A673 (cell line): ENCODE data around the gene NECTIN4. TPM values are rescaled to one million over a fixed set of nuclear protein-coding genes. Genes with fewer than 3 reads are reported as not detected.

Source experiments
- BruUV-seq: library from RNA; stranded (reverse); fragments of 400-500 nt; replicated peaks from 2 replicates; lab custom pipeline; 2021; lab: Mats Ljungman, UMichigan
- CTCF ChIA-PET: fragments of 300-600 bp; sonication (Branson Sonifier 250); formaldehyde crosslinking; loops from one replicate; lab custom pipeline; 2022; ENCODE audit warnings: antibody characterized with exemption; lab: Charles Lee
- POLR2A ChIA-PET: fragments of 300-600 bp; sonication (Branson Sonifier 250); formaldehyde crosslinking; loops from one replicate; lab custom pipeline; 2022; ENCODE audit warnings: antibody characterized with exemption; ENCODE audit not compliant: low non-redundant PET; lab: Charles Lee
- DNase-seq: peaks from one replicate; pipeline ENCODE4 v3.0.0-alpha.2; 2015; ENCODE audit warnings: low spot score
- H3K27ac ChIP-seq: fragments of 200-600 bp; sonication (generic); 2 replicates; pipeline ENCODE4 v1.5.1; 2016; ENCODE audit warnings: mixed run types, low read depth, mild to moderate bottlenecking, mixed read lengths, antibody characterized with exemption, low read length; ENCODE audit not compliant: poor library complexity, severe bottlenecking
- H3K27me3 ChIP-seq: fragments of 200-600 bp; sonication (generic); replicated peaks from 2 replicates; pipeline ENCODE4 v1.6.1; 2017; ENCODE audit warnings: mixed run types, low read depth, mild to moderate bottlenecking, mixed read lengths, antibody characterized with exemption, low read length; ENCODE audit not compliant: insufficient read depth, poor library complexity
- H3K36me3 ChIP-seq: fragments of 200-600 bp; sonication (generic); 2 replicates; pipeline ENCODE4 v1.6.1; 2016; ENCODE audit warnings: mixed run types, mild to moderate bottlenecking, mixed read lengths, antibody characterized with exemption, low read length; ENCODE audit not compliant: insufficient read depth, poor library complexity, severe bottlenecking
- H3K4me1 ChIP-seq: fragments of 200-600 bp; sonication (generic); 2 replicates; pipeline ENCODE4 v1.6.1; 2017; ENCODE audit warnings: mixed run types, mild to moderate bottlenecking, mixed read lengths, antibody characterized with exemption, low read length; ENCODE audit not compliant: insufficient read depth, poor library complexity, severe bottlenecking
- H3K4me3 ChIP-seq: fragments of 200-600 bp; sonication (generic); 2 replicates; pipeline ENCODE4 v1.5.1; 2016; ENCODE audit warnings: low read depth, mixed run types, mild to moderate bottlenecking, mixed read lengths, low read length; ENCODE audit not compliant: poor library complexity, severe bottlenecking
- H3K9me3 ChIP-seq: fragments of 200-600 bp; sonication (generic); 2 replicates; pipeline ENCODE4 v1.6.1; 2016; ENCODE audit warnings: mixed run types, low read depth, mild to moderate bottlenecking, mixed read lengths, antibody characterized with exemption, low read length; ENCODE audit not compliant: poor library complexity, severe bottlenecking
- EZH2 ChIP-seq: fragments of 200-600 bp; sonication (generic); IDR thresholded peaks from 2 replicates; pipeline ENCODE4 v1.6.1; 2017; ENCODE audit warnings: borderline replicate concordance, low read depth, mild to moderate bottlenecking, mixed read lengths, antibody characterized with exemption, low read length; ENCODE audit not compliant: poor library complexity, severe bottlenecking
- intact Hi-C: fragments of 100-400 bp; cut with micrococcal nuclease; formaldehyde crosslinking; loops from one replicate; pipeline ENCODE4 v1.10.0; 2022; ENCODE audit not compliant: unreplicated experiment
- total RNA-seq: library from RNA; stranded (reverse); gene quantifications from 2 replicates; pipeline ENCODE4 v1.2.3, GENCODE V29; 2021
- TF ChIP-seq, protein P1 (sequence below): fragments of 300-800, 200-600 bp; sonication (generic); conservative IDR thresholded peaks from 2 replicates; pipeline ENCODE4 v1.5.1; 2017; ENCODE audit warnings: low read depth, mild to moderate bottlenecking, antibody characterized with exemption, low read length, moderate library complexity, mixed read lengths

Gene NECTIN4
- total RNA-seq, 1 experiment from 2014 or later, result not detected

DNA sequence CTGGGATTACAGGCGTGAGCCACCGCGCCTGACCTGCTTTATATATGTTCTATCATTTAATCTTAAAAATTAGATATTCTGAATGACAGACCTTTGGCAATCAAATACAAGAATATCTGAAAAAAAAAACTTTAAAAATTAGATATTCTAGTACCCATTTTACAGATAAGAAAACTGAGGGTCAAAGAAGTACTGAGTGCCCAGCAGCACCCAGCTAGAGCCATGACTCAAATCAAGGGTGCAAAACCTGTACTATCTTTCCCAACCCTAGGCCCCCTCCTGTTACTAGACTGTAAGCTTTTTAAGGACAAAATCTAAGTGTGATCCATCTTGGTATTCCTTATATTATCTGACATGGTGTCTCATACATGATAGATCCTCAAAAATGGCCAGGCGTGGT is 27.9 kb downstream of the NECTIN4 start:
- no peaks in the 10 kb centered on the region for H3K36me3 ChIP-seq
- DNase-seq, result no peak
- ChIA-PET CTCF (no interaction called here), POLR2A (no interaction called here)
- H3K4me3 ChIP-seq, result no peak overlapping the region
- H3K27me3 ChIP-seq, result peaks cover 9% of the 10 kb centered on the region
- intact Hi-C loops, result no loop called here
- no peaks in the 10 kb centered on the region for H3K4me1 ChIP-seq
- no peak for TF ChIP-seq EZH2
- TF ChIP-seq, protein P1, sequence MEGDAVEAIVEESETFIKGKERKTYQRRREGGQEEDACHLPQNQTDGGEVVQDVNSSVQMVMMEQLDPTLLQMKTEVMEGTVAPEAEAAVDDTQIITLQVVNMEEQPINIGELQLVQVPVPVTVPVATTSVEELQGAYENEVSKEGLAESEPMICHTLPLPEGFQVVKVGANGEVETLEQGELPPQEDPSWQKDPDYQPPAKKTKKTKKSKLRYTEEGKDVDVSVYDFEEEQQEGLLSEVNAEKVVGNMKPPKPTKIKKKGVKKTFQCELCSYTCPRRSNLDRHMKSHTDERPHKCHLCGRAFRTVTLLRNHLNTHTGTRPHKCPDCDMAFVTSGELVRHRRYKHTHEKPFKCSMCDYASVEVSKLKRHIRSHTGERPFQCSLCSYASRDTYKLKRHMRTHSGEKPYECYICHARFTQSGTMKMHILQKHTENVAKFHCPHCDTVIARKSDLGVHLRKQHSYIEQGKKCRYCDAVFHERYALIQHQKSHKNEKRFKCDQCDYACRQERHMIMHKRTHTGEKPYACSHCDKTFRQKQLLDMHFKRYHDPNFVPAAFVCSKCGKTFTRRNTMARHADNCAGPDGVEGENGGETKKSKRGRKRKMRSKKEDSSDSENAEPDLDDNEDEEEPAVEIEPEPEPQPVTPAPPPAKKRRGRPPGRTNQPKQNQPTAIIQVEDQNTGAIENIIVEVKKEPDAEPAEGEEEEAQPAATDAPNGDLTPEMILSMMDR, result no peak
- H3K27ac ChIP-seq, result no peak overlapping the region
- H3K9me3 ChIP-seq, result no peaks in the 10 kb centered on the region
- no TSS peak for BruUV-seq

DNA sequence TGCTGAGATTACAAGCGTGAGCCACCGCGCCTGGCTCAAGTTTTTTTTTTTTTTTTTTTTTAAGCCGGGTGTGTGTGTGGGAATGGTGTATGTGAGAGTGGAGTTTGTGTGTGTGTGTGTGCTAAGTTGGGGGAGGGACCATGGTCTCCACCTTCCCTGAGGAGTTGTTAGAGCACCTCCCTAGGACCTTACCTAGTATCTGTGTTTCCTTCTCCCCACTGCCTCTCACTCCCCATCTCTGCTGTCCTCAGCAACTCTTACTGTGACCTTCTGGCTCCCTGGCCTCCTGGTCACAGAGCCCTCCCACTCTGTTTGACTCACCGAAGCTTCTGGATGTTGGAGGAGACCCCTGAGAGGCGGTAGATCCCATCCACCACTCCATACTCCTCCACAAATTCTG is 30.1 kb downstream of the NECTIN4 start:
- POLR2A ChIA-PET, result interaction anchor here (0.6 kb wide), 1 partner anchor 156 kb away, joined by 3 read pairs; no protein-coding TSS in a partner anchor
- intact Hi-C loops, result no loop called here
- Histone ChIP-seq H3K36me3 (no peaks in the 10 kb centered on the region), H3K9me3 (no peaks in the 10 kb centered on the region), H3K4me1 (no peaks in the 10 kb centered on the region), H3K27me3 (peaks cover 4% of the 10 kb centered on the region), H3K27ac (no peak overlapping the region), H3K4me3 (no peak overlapping the region)
- BruUV-seq, result no TSS peak
- DNase-seq, result no peak
- TF ChIP-seq, protein P1, result no peak
- TF ChIP-seq EZH2, result no peak
- CTCF ChIA-PET, result no interaction called here

DNA sequence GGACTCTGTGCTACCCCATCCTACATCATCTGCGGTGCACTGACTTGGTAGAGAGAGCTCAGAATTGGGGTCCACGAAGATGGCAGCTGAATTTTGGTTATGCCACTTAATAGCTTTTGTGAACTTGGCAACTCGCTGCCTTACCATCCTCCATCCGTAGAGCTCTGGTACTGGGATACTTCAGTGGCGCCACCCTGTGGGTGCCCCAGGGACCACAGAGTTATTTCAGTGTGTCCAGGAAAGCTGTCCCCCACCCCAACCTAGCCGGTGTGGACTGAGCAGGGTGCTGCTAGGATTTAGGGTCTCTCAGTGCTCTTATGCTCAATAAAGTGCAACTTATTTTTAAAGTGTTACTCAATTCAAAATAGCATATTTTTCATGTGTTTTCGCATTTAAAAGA is 34.6 kb downstream of the NECTIN4 start:
- Histone ChIP-seq H3K9me3 (no peaks in the 10 kb centered on the region), H3K4me3 (no peak overlapping the region), H3K27ac (no peak overlapping the region), H3K27me3 (no peaks in the 10 kb centered on the region), H3K4me1 (peaks cover 13% of the 10 kb centered on the region), H3K36me3 (no peaks in the 10 kb centered on the region)
- no TSS peak for BruUV-seq
- DNase-seq, result no peak
- ChIA-PET CTCF (no interaction called here), POLR2A (no interaction called here)
- intact Hi-C loops, result no loop called here
- TF ChIP-seq, protein P1, result peak; percentile 42
- TF ChIP-seq EZH2, result no peak
